ENCODE measurements around the gene SETDB2.

Gene SETDB2

GRCh38 chr13:49532593-49532992 lies 88.5 kb downstream of the SETDB2 start:
- no peak for DNase-seq (ENCODE audit: low read depth, low spot score)

- no peak for DNase-seq (ENCODE audit: low read depth, low spot score)
Measured at GRCh38 chr13:49533011-49533410, 88.9 kb downstream of the SETDB2 start.

- DNase-seq (ENCODE audit: low read depth, low spot score) = no peak
Measured at GRCh38 chr13:49533591-49534269, 89.7 kb downstream of the SETDB2 start.

- DNase-seq (ENCODE audit: low read depth, low spot score) = no peak
Measured at GRCh38 chr13:49536144-49536873, 92.2 kb downstream of the SETDB2 start.

- no peak for DNase-seq (ENCODE audit: low read depth, low spot score)
Measured at GRCh38 chr13:49538404-49538803, 94.3 kb downstream of the SETDB2 start.

GRCh38 chr13:49539313-49539712 lies 95.2 kb downstream of the SETDB2 start:
- no peak for DNase-seq (ENCODE audit: low read depth, low spot score)

GRCh38 chr13:49539746-49540145 lies 95.7 kb downstream of the SETDB2 start:
- no peak for DNase-seq (ENCODE audit: low read depth, low spot score)

- DNase-seq (ENCODE audit: low read depth, low spot score) = no peak
Measured at GRCh38 chr13:49540552-49540951, 96.5 kb downstream of the SETDB2 start.

- DNase-seq (ENCODE audit: low read depth, low spot score) = no peak
Measured at GRCh38 chr13:49543656-49544055, 99.6 kb downstream of the SETDB2 start.

Measured in activated CD4-positive, CD25-positive, alpha-beta regulatory T cell treated with anti-CD3 and anti-CD28 coated beads, Interleukin-2, amount 50 U/mL, for 16 hours (primary cell).